Chondrocyte (in vitro differentiated cells): ENCODE measurements around the gene MEGF10. TPM values are rescaled to one million over a fixed set of nuclear protein-coding genes. Genes with fewer than 3 reads are reported as not detected.

ENCODE experiments used
- DNase-seq: peaks from one replicate; pipeline ENCODE4 v3.0.0; 2021; ENCODE audit warnings: mixed read lengths, low spot score
- H3K27ac Mint-ChIP-seq: one replicate; pipeline ENCODE4 v1.8.0; 2021; ENCODE audit warnings: mild to moderate bottlenecking, moderate library complexity, mixed read lengths; ENCODE audit not compliant: unreplicated experiment
- H3K27me3 Mint-ChIP-seq: 2 replicates; pipeline ENCODE4 v1.8.0; 2021; ENCODE audit warnings: low read depth, mixed read lengths
- H3K36me3 Mint-ChIP-seq: 2 replicates; pipeline ENCODE4 v1.8.0; 2021; ENCODE audit warnings: low read depth, mixed read lengths
- H3K4me1 Mint-ChIP-seq: 2 replicates; pipeline ENCODE4 v1.8.0; 2021; ENCODE audit warnings: low read depth, mild to moderate bottlenecking, mixed read lengths
- H3K4me3 Mint-ChIP-seq: one replicate; pipeline ENCODE4 v1.8.0; 2021; ENCODE audit warnings: mild to moderate bottlenecking, moderate library complexity, mixed read lengths; ENCODE audit not compliant: unreplicated experiment
- H3K9me3 Mint-ChIP-seq: 2 replicates; pipeline ENCODE4 v1.8.0; 2021; ENCODE audit warnings: low read depth, mixed read lengths
- CTCF ChIP-seq: fragments of 200-600 bp; sonication (generic); IDR thresholded peaks from 2 replicates; pipeline ENCODE4 v1.5.0; 2021; ENCODE audit warnings: antibody characterized with exemption, mild to moderate bottlenecking, moderate library complexity
- total RNA-seq: library from RNA; stranded (reverse); gene quantifications from 3 replicates; pipeline ENCODE4 v1.2.1, GENCODE V29; 2021

The MEGF10 gene
- total RNA-seq, 1 donor from 2014 or later, result 6.6 TPM

- no peak for DNase-seq
- Mint-ChIP-seq H3K27me3 (no peaks in the 10 kb centered on the region), H3K4me1 (peaks cover 9% of the 10 kb centered on the region), H3K27ac (no peak overlapping the region), H3K36me3 (no peaks in the 10 kb centered on the region), H3K4me3 (no peak overlapping the region), H3K9me3 (no peaks in the 10 kb centered on the region)
- no peak for TF ChIP-seq CTCF
Observed at GRCh38 chr5:127322403-127322802, 31.8 kb downstream of the MEGF10 start.

GRCh38 chr5:127324756-127325155 lies 34.2 kb downstream of the MEGF10 start:
- Mint-ChIP-seq H3K27ac (no peak overlapping the region), H3K36me3 (no peaks in the 10 kb centered on the region), H3K27me3 (no peaks in the 10 kb centered on the region), H3K4me1 (peaks cover 9% of the 10 kb centered on the region), H3K9me3 (no peaks in the 10 kb centered on the region), H3K4me3 (no peak overlapping the region)
- TF ChIP-seq CTCF, result no peak
- no peak for DNase-seq

- no peaks in the 10 kb centered on the region for H3K9me3 Mint-ChIP-seq
- no peaks in the 10 kb centered on the region for H3K4me1 Mint-ChIP-seq
- no peak for TF ChIP-seq CTCF
- H3K27ac Mint-ChIP-seq, result no peak overlapping the region
- H3K36me3 Mint-ChIP-seq, result no peaks in the 10 kb centered on the region
- no peaks in the 10 kb centered on the region for H3K27me3 Mint-ChIP-seq
- DNase-seq, result no peak
- no peak overlapping the region for H3K4me3 Mint-ChIP-seq
Observed at GRCh38 chr5:127326431-127326830, 35.8 kb downstream of the MEGF10 start.

GRCh38 chr5:127326976-127327755 lies 36.6 kb downstream of the MEGF10 start:
- no peaks in the 10 kb centered on the region for H3K9me3 Mint-ChIP-seq
- no peak for DNase-seq
- no peak for TF ChIP-seq CTCF
- H3K36me3 Mint-ChIP-seq, result no peaks in the 10 kb centered on the region
- H3K4me3 Mint-ChIP-seq, result no peak overlapping the region
- no peak overlapping the region for H3K27ac Mint-ChIP-seq
- peaks cover 3% of the 10 kb centered on the region for H3K4me1 Mint-ChIP-seq
- H3K27me3 Mint-ChIP-seq, result no peaks in the 10 kb centered on the region

GRCh38 chr5:127330116-127330515 lies 39.5 kb downstream of the MEGF10 start:
- no peak for TF ChIP-seq CTCF
- no peak overlapping the region for H3K4me3 Mint-ChIP-seq
- no peak for DNase-seq
- peaks cover 3% of the 10 kb centered on the region for H3K4me1 Mint-ChIP-seq
- H3K9me3 Mint-ChIP-seq, result no peaks in the 10 kb centered on the region
- no peaks in the 10 kb centered on the region for H3K27me3 Mint-ChIP-seq
- no peak overlapping the region for H3K27ac Mint-ChIP-seq
- H3K36me3 Mint-ChIP-seq, result no peaks in the 10 kb centered on the region
